Keratinocyte (primary cell): ENCODE data around the gene CUX1. TPM values are rescaled to one million over a fixed set of nuclear protein-coding genes. Genes with fewer than 3 reads are reported as not detected.

Source experiments
- DNase-seq: peaks from one replicate; pipeline ENCODE4 v3.0.0-alpha.2; 2011; ENCODE audit warnings: low read depth, missing footprints, low spot score
- FAIRE-seq: peaks from 2 replicates; lab custom pipeline; 2011; peaks lifted over from hg19 to GRCh38; lab: Jason Lieb, UNC
- H2AFZ ChIP-seq: 2 replicates; pipeline ENCODE4 v1.6.0; 2012; ENCODE audit warnings: low read length, control low read depth, inconsistent platforms; ENCODE audit not compliant: control insufficient read depth
- H3K27ac ChIP-seq: 2 replicates; pipeline ENCODE4 v1.5.1; 2011; ENCODE audit warnings: low read length; ENCODE audit not compliant: control insufficient read depth, insufficient read depth
- H3K27me3 ChIP-seq: 3 replicates; pipeline ENCODE4 v1.6.0; 2011; ENCODE audit warnings: low read length; ENCODE audit not compliant: control insufficient read depth, insufficient read depth; ENCODE audit errors: extremely low read depth
- H3K36me3 ChIP-seq, 2 experiments: 2 replicates in 1 of 2; 3 replicates in 1 of 2; pipeline ENCODE4 v1.5.1; 2011; ENCODE audit warnings: low read length in 2 of 2, mild to moderate bottlenecking in 1 of 2; ENCODE audit not compliant: control insufficient read depth in 2 of 2, insufficient read depth in 2 of 2; ENCODE audit errors: extremely low read depth in 1 of 2
- H3K4me1 ChIP-seq: 3 replicates; pipeline ENCODE4 v1.5.1; 2011; ENCODE audit warnings: low read length; ENCODE audit not compliant: control insufficient read depth, insufficient read depth; ENCODE audit errors: extremely low read depth
- H3K4me2 ChIP-seq: 3 replicates; pipeline ENCODE4 v1.6.0; 2011; ENCODE audit warnings: low read depth, low read length; ENCODE audit not compliant: control insufficient read depth, insufficient read depth; ENCODE audit errors: extremely low read depth
- H3K4me3 ChIP-seq, 3 experiments: fragments of 200-600 bp in 1 of 3; sonication (generic) in 1 of 3; 2 replicates in 2 of 3; 3 replicates in 1 of 3; pipeline ENCODE4 v1.5.1; 2011 to 2016; ENCODE audit warnings: low read length in 3 of 3, mild to moderate bottlenecking in 3 of 3, control low read depth in 2 of 3, inconsistent platforms in 1 of 3, low read depth in 1 of 3, mixed read lengths in 1 of 3, mixed run types in 1 of 3, moderate library complexity in 1 of 3; ENCODE audit not compliant: control insufficient read depth in 2 of 3, insufficient read depth in 2 of 3; ENCODE audit errors: extremely low read depth in 1 of 3
- H3K79me2 ChIP-seq: 2 replicates; pipeline ENCODE4 v1.6.0; 2012; ENCODE audit warnings: low read length; ENCODE audit not compliant: control insufficient read depth, insufficient read depth
- H3K9ac ChIP-seq: 3 replicates; pipeline ENCODE4 v1.6.0; 2011; ENCODE audit warnings: low read length; ENCODE audit not compliant: control insufficient read depth, insufficient read depth; ENCODE audit errors: extremely low read depth
- H3K9me1 ChIP-seq: 3 replicates; pipeline ENCODE4 v1.6.0; 2011; ENCODE audit warnings: low read length; ENCODE audit not compliant: control insufficient read depth, insufficient read depth; ENCODE audit errors: extremely low read depth
- H3K9me3 ChIP-seq: 2 replicates; pipeline ENCODE4 v1.5.1; 2012; ENCODE audit warnings: low read depth, low read length; ENCODE audit not compliant: control insufficient read depth
- H4K20me1 ChIP-seq: 3 replicates; pipeline ENCODE4 v1.6.0; 2011; ENCODE audit warnings: low read length; ENCODE audit not compliant: control insufficient read depth, insufficient read depth; ENCODE audit errors: extremely low read depth
- EZH2 ChIP-seq: IDR thresholded peaks from one replicate; pipeline ENCODE4 v1.6.1; 2012; ENCODE audit warnings: inconsistent platforms, mild to moderate bottlenecking, low read length, moderate library complexity
- dilution Hi-C: fragments of 300-500 bp; cut with MboI; formaldehyde crosslinking; loops from one replicate; pipeline ENCODE4 v1.7.0; 2020; ENCODE audit warnings: low sequenced_read_pairs; ENCODE audit not compliant: extremely low pct_ligation_motif_present
- polyA plus RNA-seq, 5 experiments: library from polyadenylated mRNA; depleted of rRNA in 3 of 5; stranded (reverse) in 3 of 5; stranded (forward) in 1 of 5; unstranded in 1 of 5; fragments of >200 nt; gene quantifications; 1 replicate in 1 of 5; 2 replicates in 3 of 5; 3 replicates in 1 of 5; pipeline versions ENCODE4 v1.2.1 to v1.2.3, GENCODE V29; 2011 to 2012; ENCODE audit warnings: missing spikeins in 2 of 5, low read depth in 1 of 5, low replicate concordance in 1 of 5
- TF ChIP-seq, protein P1 (sequence below), 3 experiments: IDR thresholded peaks in 1 of 3; conservative IDR thresholded peaks in 1 of 3; optimal IDR thresholded peaks in 1 of 3; 2 replicates in 2 of 3; 3 replicates in 1 of 3; pipeline versions ENCODE3 to v1.5.1; 2011; ENCODE audit warnings: low read length in 3 of 3, mild to moderate bottlenecking in 3 of 3, moderate library complexity in 2 of 3, control low read depth in 1 of 3, inconsistent platforms in 1 of 3; ENCODE audit not compliant: insufficient read depth in 2 of 3; ENCODE audit errors: extremely low read depth in 1 of 3

The CUX1 gene
- polyA plus RNA-seq, 1 donor (not counting 4 experiments of a cell fraction or from before 2014, with no cell fraction given) = 18.3 TPM

DNA sequence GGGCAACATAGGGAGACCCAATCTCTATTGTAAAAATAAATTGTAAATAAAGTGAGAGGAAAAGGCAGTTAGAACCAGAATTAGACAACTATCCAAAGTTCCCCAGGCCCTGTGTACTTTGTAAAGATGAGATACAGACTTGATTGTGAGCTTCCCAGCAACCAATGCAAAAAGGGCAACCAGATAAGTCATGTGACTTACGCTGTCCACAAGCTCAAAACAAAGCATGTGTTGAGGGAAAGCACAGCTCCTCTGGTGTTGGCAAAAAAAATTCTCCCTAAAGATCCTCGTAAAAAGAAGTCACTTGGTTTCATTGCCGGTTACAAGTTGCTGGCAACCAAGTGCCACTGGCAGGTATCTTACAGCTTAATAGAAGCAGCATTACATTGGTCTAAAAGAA, 154.0 kb downstream of the CUX1 start:
- Histone ChIP-seq H3K4me2 (no peak overlapping the region), H3K27me3 (no peaks in the 10 kb centered on the region), H3K27ac (no peak overlapping the region), H3K9me1 (no peaks in the 10 kb centered on the region), H3K79me2 (peaks cover under 1% of the 10 kb centered on the region), H2AFZ (no peak overlapping the region), H3K4me3 (no peak overlapping the region), H3K9me3 (no peaks in the 10 kb centered on the region), H3K4me1 (no peaks in the 10 kb centered on the region), H3K36me3 (no peaks in the 10 kb centered on the region), H3K9ac (no peak overlapping the region), H4K20me1 (no peaks in the 10 kb centered on the region)
- FAIRE-seq (no peak), DNase-seq (no peak)
- TF ChIP-seq EZH2 = no peak
- TF ChIP-seq, protein P1, sequence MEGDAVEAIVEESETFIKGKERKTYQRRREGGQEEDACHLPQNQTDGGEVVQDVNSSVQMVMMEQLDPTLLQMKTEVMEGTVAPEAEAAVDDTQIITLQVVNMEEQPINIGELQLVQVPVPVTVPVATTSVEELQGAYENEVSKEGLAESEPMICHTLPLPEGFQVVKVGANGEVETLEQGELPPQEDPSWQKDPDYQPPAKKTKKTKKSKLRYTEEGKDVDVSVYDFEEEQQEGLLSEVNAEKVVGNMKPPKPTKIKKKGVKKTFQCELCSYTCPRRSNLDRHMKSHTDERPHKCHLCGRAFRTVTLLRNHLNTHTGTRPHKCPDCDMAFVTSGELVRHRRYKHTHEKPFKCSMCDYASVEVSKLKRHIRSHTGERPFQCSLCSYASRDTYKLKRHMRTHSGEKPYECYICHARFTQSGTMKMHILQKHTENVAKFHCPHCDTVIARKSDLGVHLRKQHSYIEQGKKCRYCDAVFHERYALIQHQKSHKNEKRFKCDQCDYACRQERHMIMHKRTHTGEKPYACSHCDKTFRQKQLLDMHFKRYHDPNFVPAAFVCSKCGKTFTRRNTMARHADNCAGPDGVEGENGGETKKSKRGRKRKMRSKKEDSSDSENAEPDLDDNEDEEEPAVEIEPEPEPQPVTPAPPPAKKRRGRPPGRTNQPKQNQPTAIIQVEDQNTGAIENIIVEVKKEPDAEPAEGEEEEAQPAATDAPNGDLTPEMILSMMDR (optimal IDR thresholded peaks at IDR 0.05 in 1 of 3, IDR thresholded peaks at IDR 0.05 in 1 of 3, conservative IDR thresholded peaks at IDR 0.05 in 1 of 3; ENCODE audit: extremely low read depth in 1 of 3, insufficient read depth in 2 of 3, low read length in 3 of 3) = no peak
- dilution Hi-C loops = no loop called here

DNA sequence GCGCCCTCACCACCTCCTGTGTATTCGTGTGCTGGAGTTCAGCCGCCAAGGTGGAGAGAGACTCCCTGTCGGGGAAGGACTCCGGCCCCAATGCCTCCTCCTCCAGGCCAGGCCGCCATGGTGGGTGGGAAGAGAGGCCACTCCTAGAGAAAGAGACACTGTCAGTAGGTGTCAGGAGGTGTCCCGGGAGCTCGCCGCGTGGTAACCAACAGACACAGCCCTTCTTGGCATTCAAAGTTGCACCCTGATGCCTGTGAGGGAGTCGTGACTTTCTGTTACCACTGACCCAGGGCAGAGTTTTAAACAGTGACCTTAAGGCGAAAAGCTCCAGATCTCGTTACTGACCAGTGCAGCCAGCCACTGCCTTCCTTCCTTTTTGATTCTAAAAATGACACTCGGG, 155.2 kb downstream of the CUX1 start:
- no peak overlapping the region for H3K9ac ChIP-seq
- H3K4me2 ChIP-seq = no peak overlapping the region
- no peak overlapping the region for H3K27ac ChIP-seq
- no peak for DNase-seq
- dilution Hi-C loops = no loop called here
- no peaks in the 10 kb centered on the region for H3K4me1 ChIP-seq
- H2AFZ ChIP-seq = no peak overlapping the region
- no peak for FAIRE-seq
- H3K9me3 ChIP-seq = no peaks in the 10 kb centered on the region
- H3K79me2 ChIP-seq = no peaks in the 10 kb centered on the region
- TF ChIP-seq EZH2 = no peak
- TF ChIP-seq, protein P1 (optimal IDR thresholded peaks at IDR 0.05 in 1 of 3, IDR thresholded peaks at IDR 0.05 in 1 of 3, conservative IDR thresholded peaks at IDR 0.05 in 1 of 3; ENCODE audit: extremely low read depth in 1 of 3, insufficient read depth in 2 of 3, low read length in 3 of 3) = no peak
- H4K20me1 ChIP-seq = no peaks in the 10 kb centered on the region
- H3K4me3 ChIP-seq = no peak overlapping the region
- no peaks in the 10 kb centered on the region for H3K27me3 ChIP-seq
- no peaks in the 10 kb centered on the region for H3K36me3 ChIP-seq
- H3K9me1 ChIP-seq = no peaks in the 10 kb centered on the region
